ENCODE measurements around the gene DPYD. TPM values are rescaled to one million over a fixed set of nuclear protein-coding genes. Genes with fewer than 3 reads are reported as not detected.

DPYD gene
- total RNA-seq, 2 experiments from 2014 or later, result 7.5 to 7.9 TPM

DNA sequence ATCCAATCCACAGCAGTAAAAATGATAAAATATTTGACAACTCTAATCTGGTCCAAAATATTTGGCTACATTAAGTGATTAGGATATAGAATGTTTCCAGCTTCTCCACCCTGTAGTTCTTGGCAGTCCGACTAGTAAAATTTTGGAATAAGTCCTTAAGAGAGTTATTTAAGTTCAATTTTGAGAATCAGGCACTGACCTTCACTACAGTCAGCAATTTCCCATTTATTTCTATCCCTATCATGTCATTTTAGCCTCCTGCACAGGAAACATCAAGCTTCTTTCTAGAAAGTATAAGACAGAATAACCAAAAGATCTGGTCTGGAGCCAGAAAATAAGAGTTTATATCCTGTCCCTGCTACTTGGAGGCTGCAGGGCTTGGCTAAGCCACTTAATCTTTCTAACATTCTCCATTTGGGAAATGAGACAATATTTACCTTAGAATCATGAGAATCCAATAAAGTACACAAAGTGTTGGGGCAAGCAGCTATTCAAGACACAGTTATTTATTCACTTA, 162.2 kb downstream of the DPYD start:
- Mint-ChIP-seq H3K27me3 (no peaks in the 10 kb centered on the region), H3K4me1 (no peaks in the 10 kb centered on the region), H3K36me3 (peaks cover 24% of the 10 kb centered on the region), H3K4me3 (no peak overlapping the region), H3K9me3 (peaks cover 8% of the 10 kb centered on the region), H3K27ac (no peak overlapping the region)
- DNase-seq, result no peak

DNA sequence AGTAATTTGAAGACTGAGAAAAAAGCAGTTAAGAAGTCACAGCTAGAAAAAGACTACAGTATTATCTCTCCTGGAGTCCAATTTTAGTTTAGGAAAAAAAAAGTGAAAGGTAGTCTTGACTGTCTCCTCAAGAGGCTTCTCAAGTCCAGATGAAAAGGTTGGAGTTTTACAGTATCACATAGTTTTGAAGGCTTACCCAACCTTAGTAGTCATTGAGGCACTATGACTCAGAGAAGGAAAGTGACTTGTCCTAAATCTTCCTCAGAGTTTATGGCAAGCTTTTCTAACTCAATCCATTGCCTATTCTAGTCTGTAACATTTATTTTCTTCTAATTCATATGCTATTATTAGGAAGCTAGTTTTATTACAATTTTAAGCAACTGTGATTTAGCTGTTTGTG, 174.9 kb downstream of the DPYD start:
- H3K27me3 Mint-ChIP-seq, result no peaks in the 10 kb centered on the region
- H3K4me3 Mint-ChIP-seq, result no peak overlapping the region
- H3K27ac Mint-ChIP-seq, result no peak overlapping the region
- no peak for DNase-seq
- no peaks in the 10 kb centered on the region for H3K4me1 Mint-ChIP-seq
- H3K36me3 Mint-ChIP-seq, result peaks cover 3% of the 10 kb centered on the region
- no peaks in the 10 kb centered on the region for H3K9me3 Mint-ChIP-seq

DNA sequence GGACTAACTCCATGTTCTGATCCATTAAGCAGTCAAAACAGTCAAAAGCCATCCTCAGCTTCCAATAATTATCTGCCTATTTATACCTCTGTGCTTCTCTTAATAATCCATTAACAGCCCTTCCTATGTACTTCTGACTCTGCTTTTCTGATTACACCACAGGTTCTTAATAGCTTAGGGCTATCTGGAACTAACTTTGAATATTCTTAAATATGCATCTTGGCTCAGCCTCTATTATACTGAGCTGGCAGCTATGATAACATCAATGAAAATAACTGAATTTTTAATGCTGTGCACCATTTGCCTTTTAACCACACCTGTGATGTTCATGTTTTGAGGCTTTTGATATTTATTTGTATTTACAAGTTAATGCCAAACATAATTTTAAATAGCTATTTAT, 175.9 kb downstream of the DPYD start:
- H3K27me3 Mint-ChIP-seq, result no peaks in the 10 kb centered on the region
- H3K4me3 Mint-ChIP-seq, result no peak overlapping the region
- no peaks in the 10 kb centered on the region for H3K9me3 Mint-ChIP-seq
- no peak overlapping the region for H3K27ac Mint-ChIP-seq
- no peaks in the 10 kb centered on the region for H3K4me1 Mint-ChIP-seq
- no peak for DNase-seq
- H3K36me3 Mint-ChIP-seq, result peaks cover 5% of the 10 kb centered on the region

DNA sequence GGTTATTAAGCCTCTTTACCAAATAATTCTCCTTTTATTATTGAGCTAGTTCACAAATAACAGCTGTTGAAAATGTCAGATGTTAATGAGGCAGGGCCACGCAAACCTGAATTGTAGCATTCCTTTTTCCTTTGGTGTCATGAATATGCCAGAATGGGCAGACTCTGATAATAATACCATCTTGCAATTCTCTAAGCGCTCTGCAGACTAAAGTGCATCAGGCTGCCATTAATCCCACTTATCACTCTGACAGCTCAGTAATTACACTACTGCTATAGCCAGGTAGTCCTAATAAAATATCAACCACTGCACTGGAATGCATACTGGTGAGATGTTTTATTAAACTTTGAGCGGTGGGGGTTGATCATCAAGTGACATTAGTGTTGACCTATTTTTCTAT, 177.7 kb downstream of the DPYD start:
- H3K4me1 Mint-ChIP-seq, result peaks cover 2% of the 10 kb centered on the region
- H3K9me3 Mint-ChIP-seq, result no peaks in the 10 kb centered on the region
- no peaks in the 10 kb centered on the region for H3K27me3 Mint-ChIP-seq
- H3K4me3 Mint-ChIP-seq, result no peak overlapping the region
- H3K27ac Mint-ChIP-seq, result no peak overlapping the region
- no peak for DNase-seq
- peaks cover 5% of the 10 kb centered on the region for H3K36me3 Mint-ChIP-seq

DNA sequence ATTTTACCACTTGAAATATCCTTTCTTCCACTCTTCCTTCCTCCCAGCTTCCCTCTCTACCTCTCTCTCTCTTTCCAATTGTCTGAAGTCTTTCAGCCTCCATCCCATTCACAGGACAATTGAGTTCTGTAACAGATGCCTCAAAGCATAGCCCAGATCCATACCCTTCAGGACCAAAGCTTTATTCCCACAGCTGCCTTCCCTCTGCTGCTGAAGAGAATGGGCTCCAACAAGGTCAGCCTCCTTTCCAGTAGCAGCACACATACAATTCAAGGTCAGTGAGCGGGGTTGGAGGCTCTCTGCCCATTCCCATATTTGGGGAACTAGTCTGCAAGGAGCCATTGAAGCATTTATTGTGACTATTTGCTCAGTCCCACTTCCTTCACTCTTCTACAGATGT, 179.9 kb downstream of the DPYD start:
- Mint-ChIP-seq H3K27me3 (no peaks in the 10 kb centered on the region), H3K4me1 (peaks cover 2% of the 10 kb centered on the region), H3K27ac (no peak overlapping the region), H3K36me3 (peaks cover 5% of the 10 kb centered on the region), H3K4me3 (no peak overlapping the region), H3K9me3 (no peaks in the 10 kb centered on the region)
- DNase-seq, result no peak

DNA sequence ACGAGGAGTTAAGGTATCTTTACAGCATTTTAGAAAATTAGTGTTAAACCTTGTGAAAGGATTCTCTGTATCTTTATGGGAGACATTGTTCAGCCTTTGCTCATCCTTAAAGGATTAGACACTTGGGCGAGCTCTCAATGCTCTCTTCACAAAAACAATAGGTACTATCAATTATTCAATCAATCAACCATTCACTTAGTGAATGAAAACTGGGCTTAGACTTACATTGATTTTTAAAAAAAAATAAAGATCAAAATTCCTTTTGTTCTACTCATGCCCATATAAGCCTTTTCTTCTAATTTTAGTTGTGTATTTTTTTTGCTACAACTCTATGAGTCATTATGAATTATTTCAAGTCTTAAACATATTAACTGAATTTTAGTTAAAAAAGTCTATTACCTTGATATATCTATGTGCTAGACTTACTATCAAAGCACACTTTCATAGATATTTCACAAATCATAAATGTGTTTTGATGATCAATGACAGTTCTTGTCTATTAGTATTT, 181.2 kb downstream of the DPYD start:
- H3K27me3 Mint-ChIP-seq, result no peaks in the 10 kb centered on the region
- no peak overlapping the region for H3K4me3 Mint-ChIP-seq
- H3K9me3 Mint-ChIP-seq, result no peaks in the 10 kb centered on the region
- no peak for DNase-seq
- no peak overlapping the region for H3K27ac Mint-ChIP-seq
- peaks cover 2% of the 10 kb centered on the region for H3K4me1 Mint-ChIP-seq
- H3K36me3 Mint-ChIP-seq, result peaks cover 5% of the 10 kb centered on the region

DNA sequence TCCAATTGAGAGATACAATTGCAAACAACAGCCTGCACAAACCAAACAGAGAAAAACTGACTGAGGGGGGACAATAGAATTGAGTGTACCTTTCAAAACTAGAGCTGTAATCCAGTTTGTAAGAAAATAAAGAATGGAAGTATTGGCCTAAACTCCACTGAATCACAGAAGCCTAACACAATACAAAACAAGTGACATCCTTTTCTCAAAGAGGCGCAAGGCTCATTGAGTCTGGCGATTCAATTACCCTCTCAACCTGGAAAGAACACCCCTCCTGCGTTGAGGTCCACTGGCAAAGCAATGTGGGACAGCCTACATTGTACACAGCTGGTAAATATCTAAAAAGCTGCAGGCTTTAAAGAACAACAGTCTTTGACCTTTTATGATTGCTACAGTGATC, 182.6 kb downstream of the DPYD start:
- H3K9me3 Mint-ChIP-seq, result no peaks in the 10 kb centered on the region

DNA sequence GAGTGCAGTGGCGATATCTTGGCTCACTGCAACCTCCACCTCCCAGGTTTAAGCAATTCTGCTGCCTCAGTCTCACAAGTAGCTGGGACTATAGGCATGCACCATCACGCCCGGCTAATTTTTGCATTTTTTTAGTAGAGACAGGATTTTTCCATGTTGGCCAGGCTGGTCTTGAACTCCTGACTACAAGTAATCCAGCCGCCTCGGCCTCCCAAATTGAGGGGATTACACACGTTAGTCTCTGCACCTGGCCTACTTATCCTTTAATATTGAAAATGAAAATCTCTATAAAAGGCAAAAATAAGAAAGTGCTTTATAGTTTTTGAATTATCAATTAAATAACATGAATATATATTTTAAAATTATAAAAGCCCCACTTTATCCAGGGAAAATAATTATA, 190.6 kb downstream of the DPYD start:
- Mint-ChIP-seq H3K9me3 (no peaks in the 10 kb centered on the region), H3K4me1 (peaks cover 3% of the 10 kb centered on the region), H3K27ac (no peak overlapping the region), H3K27me3 (no peaks in the 10 kb centered on the region), H3K36me3 (no peaks in the 10 kb centered on the region), H3K4me3 (no peak overlapping the region)
- DNase-seq, result no peak

More for the DNA sequence above, 182.6 kb downstream of the DPYD start:
- Mint-ChIP-seq H3K4me3 (no peak overlapping the region), H3K27me3 (no peaks in the 10 kb centered on the region), H3K4me1 (peaks cover 2% of the 10 kb centered on the region), H3K27ac (no peak overlapping the region), H3K36me3 (peaks cover 5% of the 10 kb centered on the region)
- DNase-seq, result no peak

DNA sequence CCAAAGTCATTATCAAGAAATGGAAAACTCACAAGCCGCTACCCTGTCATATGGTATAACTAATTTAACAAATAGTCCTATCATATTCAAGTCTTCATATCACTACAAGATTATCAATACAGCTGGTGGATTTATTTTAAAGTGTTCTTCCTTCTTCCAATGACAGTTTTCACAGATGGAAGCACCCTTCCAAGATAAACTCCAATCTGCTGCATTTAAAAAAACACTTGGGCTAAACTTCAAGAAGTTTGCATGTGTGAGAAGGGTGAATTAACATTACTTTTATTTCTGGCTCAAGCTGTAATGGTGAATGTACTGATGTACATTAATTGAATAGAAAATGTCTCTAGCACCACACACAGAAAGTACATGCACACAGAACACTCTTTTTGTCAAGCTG, 192.4 kb downstream of the DPYD start:
- Mint-ChIP-seq H3K36me3 (peaks cover 8% of the 10 kb centered on the region), H3K4me1 (peaks cover 3% of the 10 kb centered on the region), H3K4me3 (no peak overlapping the region), H3K27me3 (no peaks in the 10 kb centered on the region), H3K9me3 (peaks cover 7% of the 10 kb centered on the region), H3K27ac (no peak overlapping the region)
- DNase-seq, result no peak

DNA sequence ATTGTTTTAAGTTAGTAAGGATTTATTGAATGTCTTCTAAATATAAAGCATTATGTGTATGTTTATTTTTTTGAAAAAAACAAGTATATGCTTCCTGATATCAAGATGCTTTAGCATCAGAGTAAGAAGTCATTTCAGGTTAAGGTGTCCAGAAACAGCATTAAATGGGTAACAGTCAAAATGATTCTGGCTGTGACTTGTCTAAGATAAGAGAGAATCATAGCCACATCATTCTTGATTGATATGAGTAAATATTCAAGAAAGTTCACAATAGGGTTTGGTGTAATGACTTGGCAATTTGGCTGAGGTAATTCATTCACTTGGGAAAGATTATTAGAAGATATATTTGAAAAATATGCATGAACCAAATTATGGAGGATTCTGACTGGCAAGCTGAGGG, 193.8 kb downstream of the DPYD start:
- no peak for DNase-seq
- Mint-ChIP-seq H3K4me3 (no peak overlapping the region), H3K4me1 (peaks cover 3% of the 10 kb centered on the region), H3K27me3 (no peaks in the 10 kb centered on the region), H3K27ac (no peak overlapping the region), H3K36me3 (peaks cover 8% of the 10 kb centered on the region), H3K9me3 (peaks cover 7% of the 10 kb centered on the region)

DNA sequence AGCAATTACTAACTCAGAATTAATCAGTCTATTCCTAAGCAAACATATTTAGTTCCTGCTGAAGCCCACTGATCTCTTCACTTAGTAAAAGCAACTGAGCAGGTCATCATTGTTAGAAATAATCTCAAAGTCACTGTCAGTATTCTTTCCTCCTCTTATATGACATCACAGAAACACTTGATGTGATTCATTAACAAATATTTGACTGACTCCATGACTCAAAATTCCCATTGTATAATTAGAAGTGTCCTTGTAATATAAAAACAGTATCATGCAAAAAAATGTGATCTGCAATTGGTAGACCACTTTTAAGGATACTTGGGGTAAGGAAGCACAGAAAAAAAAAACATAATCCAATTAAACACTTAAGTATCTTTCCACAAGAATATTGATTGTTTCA, 194.4 kb downstream of the DPYD start:
- no peak for DNase-seq
- H3K36me3 Mint-ChIP-seq, result peaks cover 8% of the 10 kb centered on the region
- no peaks in the 10 kb centered on the region for H3K27me3 Mint-ChIP-seq
- no peak overlapping the region for H3K4me3 Mint-ChIP-seq
- peaks cover 7% of the 10 kb centered on the region for H3K9me3 Mint-ChIP-seq
- peaks cover 3% of the 10 kb centered on the region for H3K4me1 Mint-ChIP-seq
- no peak overlapping the region for H3K27ac Mint-ChIP-seq

DNA sequence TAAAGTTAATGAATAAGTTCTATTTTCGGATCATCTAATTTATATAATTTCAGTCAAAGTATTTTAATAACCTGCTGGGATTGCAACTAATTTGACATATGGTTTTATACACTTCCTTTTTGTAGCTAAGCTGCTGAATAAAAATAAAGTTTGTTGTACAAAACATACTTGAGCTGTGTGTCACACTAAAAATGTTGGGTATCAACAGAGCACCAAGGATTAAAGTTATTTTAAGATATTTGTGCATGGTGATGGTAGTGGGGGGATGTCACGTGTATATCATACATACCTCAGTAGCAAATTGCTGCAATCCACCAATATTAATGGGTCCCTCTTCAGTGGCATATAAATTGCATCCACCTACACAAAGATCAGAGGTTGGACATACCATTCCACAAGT, 199.6 kb downstream of the DPYD start:
- Mint-ChIP-seq H3K9me3 (peaks cover 11% of the 10 kb centered on the region), H3K4me3 (no peak overlapping the region), H3K36me3 (peaks cover 23% of the 10 kb centered on the region), H3K27ac (no peak overlapping the region), H3K27me3 (no peaks in the 10 kb centered on the region), H3K4me1 (peaks cover 2% of the 10 kb centered on the region)
- DNase-seq, result no peak

DNA sequence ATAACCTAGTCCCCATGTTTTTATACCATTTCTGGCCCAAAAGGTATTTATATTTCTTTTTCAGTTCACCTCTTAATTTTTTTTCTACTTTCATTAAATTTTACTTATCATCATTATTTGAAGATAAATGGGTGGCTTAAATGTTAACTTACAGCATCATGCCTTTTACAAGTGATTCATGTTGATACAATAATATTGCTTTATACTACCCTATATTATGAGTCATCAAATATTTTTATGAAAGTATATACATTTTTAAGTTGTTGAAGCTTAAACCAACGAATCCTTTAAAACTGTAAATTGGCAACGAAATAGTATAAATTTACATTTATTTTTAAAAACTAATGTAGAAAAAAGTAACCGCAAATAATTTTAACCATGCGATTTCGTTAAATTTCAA, 207.9 kb downstream of the DPYD start:
- peaks cover 8% of the 10 kb centered on the region for H3K36me3 Mint-ChIP-seq
- no peaks in the 10 kb centered on the region for H3K4me1 Mint-ChIP-seq
- H3K4me3 Mint-ChIP-seq, result no peak overlapping the region
- H3K27me3 Mint-ChIP-seq, result no peaks in the 10 kb centered on the region
- H3K27ac Mint-ChIP-seq, result no peak overlapping the region
- peaks cover 3% of the 10 kb centered on the region for H3K9me3 Mint-ChIP-seq
- DNase-seq, result no peak

DNA sequence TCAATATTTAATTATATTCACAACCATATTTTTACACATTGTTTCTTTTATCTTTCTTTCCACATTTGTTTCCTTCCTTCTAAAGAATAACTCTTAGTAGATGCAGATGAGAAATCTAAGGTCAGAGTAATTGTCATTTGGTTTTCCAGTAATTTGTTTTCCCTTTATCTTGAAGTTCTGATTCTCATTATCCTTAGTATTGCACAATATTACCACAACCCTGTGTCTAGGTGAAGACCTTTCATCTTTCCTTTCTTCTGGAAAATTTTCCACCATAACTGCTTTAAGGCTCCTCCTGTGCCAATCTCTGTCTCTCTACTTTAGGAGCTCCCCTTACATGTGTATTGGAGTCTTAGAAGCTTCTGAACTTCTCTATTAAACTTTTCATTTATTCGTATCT, 209.0 kb downstream of the DPYD start:
- H3K9me3 Mint-ChIP-seq, result peaks cover 6% of the 10 kb centered on the region
- H3K36me3 Mint-ChIP-seq, result peaks cover 2% of the 10 kb centered on the region
- DNase-seq, result no peak
- no peak overlapping the region for H3K27ac Mint-ChIP-seq
- H3K4me1 Mint-ChIP-seq, result no peaks in the 10 kb centered on the region
- no peaks in the 10 kb centered on the region for H3K27me3 Mint-ChIP-seq
- no peak overlapping the region for H3K4me3 Mint-ChIP-seq

DNA sequence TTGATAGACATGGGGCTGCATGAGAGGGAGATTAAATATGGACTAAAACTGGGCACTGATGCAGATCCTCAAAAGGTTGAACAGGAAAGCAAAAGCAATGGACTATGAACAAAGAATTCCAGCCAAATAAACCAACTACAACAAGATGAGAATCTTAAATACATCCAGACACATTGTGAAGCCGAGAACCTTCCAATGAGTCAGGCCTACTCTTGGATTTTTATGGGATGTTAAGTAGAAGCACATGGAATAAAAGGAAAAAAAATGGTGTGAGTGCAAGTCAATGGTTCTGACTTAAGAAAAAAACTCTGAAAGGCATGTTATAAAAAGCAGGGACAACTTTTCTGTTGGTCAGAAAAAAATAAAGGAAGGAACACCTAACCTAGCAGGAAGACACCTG, 227.2 kb downstream of the DPYD start:
- no peak for DNase-seq
- H3K9me3 Mint-ChIP-seq, result no peaks in the 10 kb centered on the region
- no peaks in the 10 kb centered on the region for H3K4me1 Mint-ChIP-seq
- peaks cover 12% of the 10 kb centered on the region for H3K36me3 Mint-ChIP-seq
- H3K4me3 Mint-ChIP-seq, result no peak overlapping the region
- no peaks in the 10 kb centered on the region for H3K27me3 Mint-ChIP-seq
- no peak overlapping the region for H3K27ac Mint-ChIP-seq

DNA sequence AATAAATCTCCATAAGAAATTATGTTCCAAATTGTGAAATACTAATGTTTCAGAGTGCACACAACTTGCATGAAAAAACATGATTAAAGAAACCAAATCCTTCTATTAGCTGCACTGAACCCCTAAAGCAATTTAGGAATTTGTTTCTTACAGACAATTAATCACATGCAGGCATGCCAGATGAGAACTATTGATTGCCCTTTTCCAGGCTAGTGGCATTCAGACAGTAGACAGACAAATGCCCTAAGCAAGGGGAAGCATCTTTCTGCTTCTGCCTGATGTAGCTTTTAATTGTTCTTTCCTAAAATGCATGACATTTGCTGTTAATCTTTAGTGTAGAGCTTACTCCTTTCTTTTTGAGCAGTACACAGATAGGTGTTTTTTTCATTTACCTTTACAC, 229.5 kb downstream of the DPYD start:
- DNase-seq, result no peak
- Mint-ChIP-seq H3K4me3 (no peak overlapping the region), H3K27me3 (no peaks in the 10 kb centered on the region), H3K27ac (no peak overlapping the region), H3K9me3 (peaks cover 2% of the 10 kb centered on the region), H3K4me1 (no peaks in the 10 kb centered on the region), H3K36me3 (peaks cover 25% of the 10 kb centered on the region)

DNA sequence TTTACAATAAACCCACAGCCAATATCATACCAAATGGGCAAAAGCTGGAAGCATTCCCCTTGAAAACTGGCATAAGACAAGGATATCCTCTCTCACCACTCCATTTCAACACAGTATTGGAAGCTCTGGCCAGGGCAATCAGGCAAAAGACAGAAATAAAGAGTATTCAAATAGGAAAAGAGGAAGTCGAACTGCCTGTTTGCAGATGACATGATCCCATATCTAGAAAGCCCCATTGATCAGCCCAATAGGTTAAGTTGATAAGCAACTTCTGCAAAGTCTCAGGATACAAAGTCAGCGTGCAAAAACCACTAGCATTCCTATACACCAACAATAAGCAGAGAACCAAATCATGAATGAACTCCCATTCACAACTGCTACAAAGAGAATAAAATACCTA, 235.5 kb downstream of the DPYD start:
- peaks cover 2% of the 10 kb centered on the region for H3K9me3 Mint-ChIP-seq
- no peak overlapping the region for H3K4me3 Mint-ChIP-seq
- H3K4me1 Mint-ChIP-seq, result peaks cover 2% of the 10 kb centered on the region
- H3K36me3 Mint-ChIP-seq, result peaks cover 33% of the 10 kb centered on the region
- no peak for DNase-seq
- H3K27me3 Mint-ChIP-seq, result no peaks in the 10 kb centered on the region
- no peak overlapping the region for H3K27ac Mint-ChIP-seq
